CD14-positive monocyte (primary cell): ENCODE data around the gene CXCR6. TPM values are rescaled to one million over a fixed set of nuclear protein-coding genes. Genes with fewer than 3 reads are reported as not detected.

Experiments
- DNase-seq, 3 donors: peaks; one replicate each; pipeline ENCODE4 v3.0.0-alpha.2; 2011 to 2022
- H2AFZ ChIP-seq: 2 replicates; pipeline ENCODE4 v1.6.0; 2012; ENCODE audit warnings: mild to moderate bottlenecking, low read depth, low read length, inconsistent platforms; ENCODE audit not compliant: insufficient read depth, poor library complexity, severe bottlenecking
- H3K27ac ChIP-seq, 2 donors: 1 replicate in 1 of 2; 2 replicates in 1 of 2; pipeline ENCODE4 v1.5.1; 2012 to 2013; ENCODE audit warnings: low read length in 2 of 2, control low read depth in 1 of 2, inconsistent platforms in 1 of 2, low read depth in 1 of 2, mild to moderate bottlenecking in 1 of 2
- H3K27me3 ChIP-seq, 2 donors: one replicate each; pipeline versions ENCODE4 v1.6.0 to v1.6.1; 2011 to 2013; ENCODE audit warnings: low read length in 2 of 2; ENCODE audit not compliant: control insufficient read depth in 2 of 2, insufficient read depth in 2 of 2
- H3K36me3 ChIP-seq, 2 donors: replicated peaks in 1 of 2; 1 replicate in 1 of 2; 2 replicates in 1 of 2; pipeline versions ENCODE4 v1.5.1 to v1.6.1; 2012 to 2013; ENCODE audit warnings: low read length in 2 of 2, control low read depth in 1 of 2, inconsistent platforms in 1 of 2, mild to moderate bottlenecking in 1 of 2; ENCODE audit not compliant: insufficient read depth in 2 of 2, control insufficient read depth in 1 of 2
- H3K4me1 ChIP-seq, 2 donors: 1 replicate in 1 of 2; 2 replicates in 1 of 2; pipeline versions ENCODE4 v1.5.1 to v1.6.1; 2012 to 2013; ENCODE audit warnings: low read length in 2 of 2, control low read depth in 1 of 2, inconsistent platforms in 1 of 2, mild to moderate bottlenecking in 1 of 2, moderate library complexity in 1 of 2; ENCODE audit not compliant: insufficient read depth in 2 of 2, control insufficient read depth in 1 of 2
- H3K4me2 ChIP-seq: replicated peaks from 2 replicates; pipeline ENCODE3; 2012; ENCODE audit warnings: low read length, moderate library complexity, mild to moderate bottlenecking; ENCODE audit not compliant: poor library complexity, severe bottlenecking; ENCODE audit errors: extremely low read depth
- H3K4me3 ChIP-seq, 3 experiments: fragments of 200-600 bp in 1 of 3; sonication (generic) in 1 of 3; replicated peaks in 1 of 3; 1 replicate in 2 of 3; 2 replicates in 1 of 3; pipeline ENCODE4 v1.5.1; 2011 to 2013; ENCODE audit warnings: low read length in 3 of 3, mild to moderate bottlenecking in 3 of 3, control low read depth in 2 of 3, low read depth in 2 of 3, inconsistent platforms in 1 of 3, moderate library complexity in 1 of 3
- H3K79me2 ChIP-seq: 2 replicates; pipeline ENCODE4 v1.6.0; 2012; ENCODE audit warnings: mild to moderate bottlenecking, control low read depth, inconsistent platforms, low read length, moderate library complexity; ENCODE audit not compliant: insufficient read depth
- H3K9ac ChIP-seq: 2 replicates; pipeline ENCODE4 v1.6.0; 2017; ENCODE audit warnings: low read length, mild to moderate bottlenecking; ENCODE audit not compliant: insufficient read depth, poor library complexity, severe bottlenecking
- H3K9me3 ChIP-seq, 2 donors: replicated peaks in 1 of 2; 1 replicate in 1 of 2; 2 replicates in 1 of 2; pipeline versions ENCODE4 v1.5.1 to v1.6.1; 2012 to 2013; ENCODE audit warnings: low read length in 2 of 2, control low read depth in 1 of 2; ENCODE audit not compliant: control insufficient read depth in 1 of 2, insufficient read depth in 1 of 2
- H4K20me1 ChIP-seq: 2 replicates; pipeline ENCODE4 v1.6.0; 2012; ENCODE audit warnings: mild to moderate bottlenecking, low read length, control low read depth, moderate library complexity; ENCODE audit not compliant: insufficient read depth
- H3K27ac Mint-ChIP-seq, 7 donors: one replicate each; pipeline ENCODE4 v1.8.0; 2020; ENCODE audit warnings: mild to moderate bottlenecking in 7 of 7, mixed read lengths in 7 of 7, moderate library complexity in 6 of 7, inconsistent platforms in 2 of 7
- H3K27me3 Mint-ChIP-seq, 3 donors: one replicate each; pipeline ENCODE4 v1.8.0; 2021 to 2022; ENCODE audit warnings: low read depth in 3 of 3, mild to moderate bottlenecking in 3 of 3, mixed read lengths in 3 of 3, moderate library complexity in 3 of 3, inconsistent platforms in 1 of 3
- H3K36me3 Mint-ChIP-seq, 2 donors: one replicate each; pipeline ENCODE4 v1.8.0; 2020; ENCODE audit warnings: mixed read lengths in 2 of 2, inconsistent platforms in 1 of 2, mild to moderate bottlenecking in 1 of 2
- H3K4me1 Mint-ChIP-seq: one replicate; pipeline ENCODE4 v1.8.0; 2020; ENCODE audit warnings: mild to moderate bottlenecking, mixed read lengths
- H3K4me3 Mint-ChIP-seq, 2 donors: one replicate each; pipeline ENCODE4 v1.8.0; 2020; ENCODE audit warnings: mild to moderate bottlenecking in 2 of 2, mixed read lengths in 2 of 2, moderate library complexity in 1 of 2
- H3K9me3 Mint-ChIP-seq, 7 donors: one replicate each; pipeline ENCODE4 v1.8.0; 2020 to 2022; ENCODE audit warnings: mixed read lengths in 7 of 7, mild to moderate bottlenecking in 6 of 7, moderate library complexity in 6 of 7, inconsistent platforms in 2 of 7
- WGBS: methylation state at CpG from one replicate; pipeline ENCODE4 v1.1.5; 2013; ENCODE audit warnings: missing lambda C conversion rate; ENCODE audit not compliant: insufficient coverage; 5-methylcytosine and 5-hydroxymethylcytosine counted together
- intact Hi-C, 2 donors: fragments of 100-400 bp; cut with micrococcal nuclease; formaldehyde crosslinking; loops; one replicate each; pipeline versions ENCODE4 v1.15.0 to v1.15.1; 2023
- polyA plus RNA-seq, 3 donors: library from polyadenylated mRNA; depleted of rRNA in 1 of 3; unstranded in 2 of 3; stranded (reverse) in 1 of 3; fragments of 300-500 nt in 2 of 3; fragments of >200 nt in 1 of 3; fragmentation: Illumina TruSeq in 2 of 3; gene quantifications; 1 replicate in 2 of 3; 2 replicates in 1 of 3; pipeline ENCODE4 v1.2.3, GENCODE V29; 2012 to 2021
- TF ChIP-seq, protein P1 (sequence below): fragments of 200-600 bp; IDR thresholded peaks from one replicate; pipeline ENCODE4 v1.8.0; 2022; ENCODE audit warnings: antibody characterized with exemption, mild to moderate bottlenecking

CXCR6 gene
- polyA plus RNA-seq, 3 donors: 0.10 TPM; not detected in 2

DNA sequence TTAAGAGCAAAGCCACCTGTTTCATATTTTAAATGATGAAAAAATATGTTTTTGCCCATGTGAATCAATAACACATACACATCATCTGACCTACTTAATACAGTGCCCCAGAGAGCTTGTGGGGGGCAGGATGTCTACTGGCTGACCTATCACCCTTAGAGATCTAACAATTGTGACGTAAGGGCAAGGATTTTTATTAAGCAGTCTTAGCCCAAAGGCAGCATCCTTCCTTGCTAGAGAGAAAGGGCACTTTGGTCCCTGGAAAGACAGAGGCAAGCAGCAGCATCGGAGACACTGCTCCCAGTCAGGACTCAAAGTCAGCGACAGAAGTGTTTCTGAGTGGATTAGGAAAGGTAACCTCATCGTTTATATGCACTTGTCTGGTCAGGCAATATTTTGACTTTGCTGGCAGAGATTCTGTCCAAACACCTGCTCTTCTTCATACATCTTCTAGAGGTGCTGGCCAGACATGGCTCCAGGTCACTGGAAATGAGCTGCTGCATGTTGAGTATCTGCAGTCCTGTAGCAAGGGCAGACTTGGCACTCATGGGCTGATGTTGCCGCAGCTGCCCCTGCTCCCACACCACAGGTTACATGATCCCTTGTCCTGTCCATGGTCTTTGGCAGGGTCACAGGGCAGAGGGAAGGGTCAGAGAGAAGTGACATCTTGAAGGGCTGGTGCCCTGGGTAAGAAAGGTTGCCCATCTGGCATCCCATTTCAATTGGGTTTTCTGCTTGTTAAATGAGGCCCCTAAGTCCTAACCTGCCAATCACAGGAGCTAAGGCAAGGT lies 1.8 kb downstream of the CXCR6 start:
- no peak for DNase-seq
- no peaks in the 10 kb centered on the region for H3K27me3 ChIP-seq
- no peak overlapping the region for H3K4me2 ChIP-seq
- H3K9ac ChIP-seq: no peak overlapping the region
- no peaks in the 10 kb centered on the region for H3K4me1 ChIP-seq
- 95% methylated on average over 3 of the region's 5 CpGs for WGBS
- no peak overlapping the region for H3K4me3 ChIP-seq
- H4K20me1 ChIP-seq: no peaks in the 10 kb centered on the region
- peaks cover 72 to 78% of the 10 kb centered on the region in 2 donors for H3K36me3 Mint-ChIP-seq
- H3K36me3 ChIP-seq: peaks cover 44 to 84% of the 10 kb centered on the region in 2 donors
- no peak overlapping the region for H3K27ac Mint-ChIP-seq
- H3K9me3 Mint-ChIP-seq: no peaks in the 10 kb centered on the region
- H3K79me2 ChIP-seq: no peaks in the 10 kb centered on the region
- intact Hi-C loops: no loop called here
- TF ChIP-seq, protein P1, sequence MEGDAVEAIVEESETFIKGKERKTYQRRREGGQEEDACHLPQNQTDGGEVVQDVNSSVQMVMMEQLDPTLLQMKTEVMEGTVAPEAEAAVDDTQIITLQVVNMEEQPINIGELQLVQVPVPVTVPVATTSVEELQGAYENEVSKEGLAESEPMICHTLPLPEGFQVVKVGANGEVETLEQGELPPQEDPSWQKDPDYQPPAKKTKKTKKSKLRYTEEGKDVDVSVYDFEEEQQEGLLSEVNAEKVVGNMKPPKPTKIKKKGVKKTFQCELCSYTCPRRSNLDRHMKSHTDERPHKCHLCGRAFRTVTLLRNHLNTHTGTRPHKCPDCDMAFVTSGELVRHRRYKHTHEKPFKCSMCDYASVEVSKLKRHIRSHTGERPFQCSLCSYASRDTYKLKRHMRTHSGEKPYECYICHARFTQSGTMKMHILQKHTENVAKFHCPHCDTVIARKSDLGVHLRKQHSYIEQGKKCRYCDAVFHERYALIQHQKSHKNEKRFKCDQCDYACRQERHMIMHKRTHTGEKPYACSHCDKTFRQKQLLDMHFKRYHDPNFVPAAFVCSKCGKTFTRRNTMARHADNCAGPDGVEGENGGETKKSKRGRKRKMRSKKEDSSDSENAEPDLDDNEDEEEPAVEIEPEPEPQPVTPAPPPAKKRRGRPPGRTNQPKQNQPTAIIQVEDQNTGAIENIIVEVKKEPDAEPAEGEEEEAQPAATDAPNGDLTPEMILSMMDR: no peak
- peaks cover 0 to 2% (median 2%) of the 10 kb centered on the region in 3 donors for H3K27me3 Mint-ChIP-seq
- H3K27ac ChIP-seq: no peak overlapping the region
- no peaks in the 10 kb centered on the region for H3K9me3 ChIP-seq
- H2AFZ ChIP-seq: no peak overlapping the region
- no peak overlapping the region for H3K4me3 Mint-ChIP-seq
- H3K4me1 Mint-ChIP-seq: no peaks in the 10 kb centered on the region

DNA sequence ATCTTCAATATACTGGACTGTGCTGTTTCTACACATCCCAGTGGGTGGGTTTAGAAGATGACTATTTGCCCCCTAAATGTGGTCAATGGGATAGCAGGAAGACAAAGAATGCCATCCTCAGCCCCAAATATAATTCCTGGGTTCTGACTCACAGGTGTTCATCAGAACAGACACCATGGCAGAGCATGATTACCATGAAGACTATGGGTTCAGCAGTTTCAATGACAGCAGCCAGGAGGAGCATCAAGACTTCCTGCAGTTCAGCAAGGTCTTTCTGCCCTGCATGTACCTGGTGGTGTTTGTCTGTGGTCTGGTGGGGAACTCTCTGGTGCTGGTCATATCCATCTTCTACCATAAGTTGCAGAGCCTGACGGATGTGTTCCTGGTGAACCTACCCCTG lies 3.0 kb downstream of the CXCR6 start:
- Histone ChIP-seq H3K79me2 (no peaks in the 10 kb centered on the region), H3K9me3 (no peaks in the 10 kb centered on the region), H3K36me3 (peaks cover 57 to 96% of the 10 kb centered on the region in 2 donors), H3K9ac (no peak overlapping the region), H2AFZ (no peak overlapping the region), H3K4me2 (no peak overlapping the region), H3K4me3 (no peak overlapping the region), H3K27me3 (no peaks in the 10 kb centered on the region), H3K27ac (no peak overlapping the region), H3K4me1 (no peaks in the 10 kb centered on the region), H4K20me1 (no peaks in the 10 kb centered on the region)
- Mint-ChIP-seq H3K4me3 (no peak overlapping the region), H3K9me3 (no peaks in the 10 kb centered on the region), H3K4me1 (no peaks in the 10 kb centered on the region), H3K27ac (no peak overlapping the region), H3K27me3 (peaks cover 0 to 2% (median 2%) of the 10 kb centered on the region in 3 donors), H3K36me3 (peaks cover 76 to 81% of the 10 kb centered on the region in 2 donors)
- intact Hi-C loops: no loop called here
- WGBS: 91% methylated on average over 1 of the region's 1 CpG
- no peak for DNase-seq
- TF ChIP-seq, protein P1: no peak
